ENCODE results near the gene TUBA3E.
"Not testable (repeated sequence)": the region's sequence is repeated elsewhere in the genome, so short reads cannot be mapped to it uniquely, and the experiment has no call there.

Gene TUBA3E

GRCh38 chr2:130142396-130143265 is 55.6 kb downstream of the TUBA3E start:
- DNase-seq: not testable (repeated sequence)
